ENCODE data around the gene CADPS2.

Gene CADPS2

DNA sequence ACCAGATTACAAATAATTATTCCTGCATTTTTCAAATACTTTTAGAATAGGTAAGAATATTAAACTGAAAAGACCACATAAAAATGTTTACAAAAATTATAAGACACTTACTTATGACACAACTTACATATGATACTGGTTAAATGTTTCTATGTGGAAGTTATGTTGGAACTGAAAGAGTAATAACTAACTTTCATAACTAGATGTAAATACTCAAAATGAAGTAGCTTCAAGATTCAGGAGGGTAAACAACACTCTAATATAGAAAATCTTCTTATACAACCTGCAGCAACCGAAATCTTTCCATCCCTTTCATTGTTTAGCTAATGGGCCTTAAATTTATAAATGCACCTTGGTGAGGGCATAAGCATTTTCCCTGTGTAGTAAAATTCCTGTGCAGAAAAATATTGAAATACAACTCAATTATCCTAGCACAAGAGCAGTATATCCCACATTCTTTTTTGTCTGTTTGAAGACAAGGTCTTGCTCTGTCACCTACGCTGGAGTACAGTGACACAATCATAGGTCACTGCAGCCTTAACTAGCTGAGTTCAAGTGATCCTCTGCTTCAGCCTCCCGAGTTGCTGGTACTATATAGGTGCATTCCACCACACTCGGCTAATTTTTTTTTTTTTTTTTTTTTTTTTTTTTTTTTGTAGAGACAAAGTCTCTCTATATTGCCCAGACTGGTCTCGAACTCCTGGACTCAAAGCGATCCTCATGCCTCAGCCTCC lies 168.7 kb downstream of the CADPS2 start:
- H3K4me3 ChIP-seq (ENCODE audit: low read depth, low read length): no peak overlapping the region
- no peaks in the 10 kb centered on the region for H3K27me3 ChIP-seq (ENCODE audit: control insufficient read depth, insufficient read depth, low read length)
- no peaks in the 10 kb centered on the region for H3K9me3 ChIP-seq (ENCODE audit: control insufficient read depth, insufficient read depth, low read length)
- no peak overlapping the region for H3K27ac ChIP-seq (ENCODE audit: low read depth, low read length)
- H3K36me3 ChIP-seq (ENCODE audit: control insufficient read depth, insufficient read depth, low read length): no peaks in the 10 kb centered on the region
- no peak overlapping the region for H3K9ac ChIP-seq (ENCODE audit: low read depth, low read length)
- peaks cover 16% of the 10 kb centered on the region for H3K4me1 ChIP-seq (ENCODE audit: control insufficient read depth, insufficient read depth, low read length)

DNA sequence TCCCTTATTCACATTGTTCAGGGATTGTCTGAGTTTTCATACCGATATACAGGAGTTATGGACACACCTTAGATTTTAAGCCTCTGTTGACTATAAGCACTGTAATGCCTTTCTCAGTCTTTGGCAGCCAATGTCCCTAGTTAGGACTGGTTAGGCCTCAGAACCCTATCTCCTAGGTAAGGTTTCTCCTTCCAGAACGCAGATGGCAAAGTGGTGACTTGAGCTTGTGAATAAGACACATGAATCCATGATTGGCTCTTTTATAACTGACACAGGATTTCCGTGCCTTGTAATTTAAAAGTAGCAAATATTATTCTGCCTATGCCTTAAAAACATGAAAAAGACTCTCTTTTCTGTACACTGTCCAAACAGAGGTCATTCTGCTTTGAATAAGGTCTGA lies 171.1 kb downstream of the CADPS2 start:
- H3K36me3 ChIP-seq (ENCODE audit: control insufficient read depth, insufficient read depth, low read length): no peaks in the 10 kb centered on the region
- H3K27me3 ChIP-seq (ENCODE audit: control insufficient read depth, insufficient read depth, low read length): no peaks in the 10 kb centered on the region
- H3K9ac ChIP-seq (ENCODE audit: low read depth, low read length): no peak overlapping the region
- H3K4me3 ChIP-seq (ENCODE audit: low read depth, low read length): no peak overlapping the region
- no peaks in the 10 kb centered on the region for H3K9me3 ChIP-seq (ENCODE audit: control insufficient read depth, insufficient read depth, low read length)
- peaks cover 16% of the 10 kb centered on the region for H3K4me1 ChIP-seq (ENCODE audit: control insufficient read depth, insufficient read depth, low read length)
- H3K27ac ChIP-seq (ENCODE audit: low read depth, low read length): no peak overlapping the region

DNA sequence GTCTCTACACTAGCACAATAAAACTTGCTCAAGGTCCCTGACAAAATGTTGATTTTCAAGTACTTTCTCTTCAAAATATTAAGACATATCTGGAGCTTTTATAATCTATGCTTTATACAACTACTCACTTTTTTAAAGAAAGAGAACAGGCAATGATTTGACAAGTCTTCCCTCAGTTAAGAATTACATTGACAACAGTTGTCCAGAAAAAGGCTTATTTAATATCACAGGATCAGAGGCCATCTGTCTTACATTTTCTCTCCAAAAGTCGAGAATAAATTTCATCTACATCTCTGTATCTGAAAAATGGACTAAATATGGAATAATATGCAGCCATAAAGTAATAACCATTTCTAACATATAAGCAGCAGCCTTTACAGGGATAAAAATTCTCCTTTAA lies 175.3 kb downstream of the CADPS2 start:
- Histone ChIP-seq H3K9me3 (ENCODE audit: control insufficient read depth, insufficient read depth, low read length) (no peaks in the 10 kb centered on the region), H3K36me3 (ENCODE audit: control insufficient read depth, insufficient read depth, low read length) (no peaks in the 10 kb centered on the region), H3K4me1 (ENCODE audit: control insufficient read depth, insufficient read depth, low read length) (no peaks in the 10 kb centered on the region), H3K9ac (ENCODE audit: low read depth, low read length) (no peak overlapping the region), H3K27ac (ENCODE audit: low read depth, low read length) (no peak overlapping the region), H3K4me3 (ENCODE audit: low read depth, low read length) (no peak overlapping the region), H3K27me3 (ENCODE audit: control insufficient read depth, insufficient read depth, low read length) (no peaks in the 10 kb centered on the region)

DNA sequence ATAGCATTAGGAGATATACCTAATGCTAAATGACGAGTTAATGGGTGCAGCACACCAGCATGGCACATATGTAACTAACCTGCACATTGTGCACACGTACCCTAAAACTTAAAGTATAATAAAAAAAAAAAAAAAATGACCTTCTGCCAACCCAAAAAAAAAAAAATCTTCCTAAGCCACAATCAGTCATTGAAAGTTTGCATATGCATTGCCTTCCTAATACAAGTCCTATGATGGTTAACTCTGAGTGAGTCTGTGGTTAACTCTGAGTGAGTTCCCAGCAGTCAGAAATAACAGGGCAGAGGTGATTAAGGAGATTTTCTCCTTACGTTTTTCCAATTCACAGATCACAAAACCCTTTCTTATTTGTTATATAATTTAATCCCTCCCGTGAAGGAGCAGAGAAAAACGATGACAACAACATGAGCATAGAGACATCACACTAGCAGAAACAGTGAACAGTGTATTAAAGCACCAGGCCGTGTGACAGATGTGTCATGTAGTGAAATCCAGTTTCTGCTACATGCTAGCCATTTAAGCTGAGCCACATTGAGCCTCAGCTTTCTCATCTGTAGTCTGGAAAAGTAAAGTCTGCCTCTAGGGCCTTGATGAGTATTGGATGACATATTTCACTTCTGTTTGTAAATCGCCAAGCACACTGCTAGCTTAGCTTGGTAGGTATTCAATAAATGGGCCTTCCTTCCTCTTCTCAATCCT lies 176.2 kb downstream of the CADPS2 start:
- Histone ChIP-seq H3K27me3 (ENCODE audit: control insufficient read depth, insufficient read depth, low read length) (no peaks in the 10 kb centered on the region), H3K4me3 (ENCODE audit: low read depth, low read length) (no peak overlapping the region), H3K9ac (ENCODE audit: low read depth, low read length) (no peak overlapping the region), H3K9me3 (ENCODE audit: control insufficient read depth, insufficient read depth, low read length) (no peaks in the 10 kb centered on the region), H3K36me3 (ENCODE audit: control insufficient read depth, insufficient read depth, low read length) (no peaks in the 10 kb centered on the region), H3K27ac (ENCODE audit: low read depth, low read length) (no peak overlapping the region), H3K4me1 (ENCODE audit: control insufficient read depth, insufficient read depth, low read length) (no peaks in the 10 kb centered on the region)

- Histone ChIP-seq H3K27ac (ENCODE audit: low read depth, low read length) (no peak overlapping the region), H3K4me1 (ENCODE audit: control insufficient read depth, insufficient read depth, low read length) (no peaks in the 10 kb centered on the region), H3K4me3 (ENCODE audit: low read depth, low read length) (no peak overlapping the region), H3K9me3 (ENCODE audit: control insufficient read depth, insufficient read depth, low read length) (no peaks in the 10 kb centered on the region), H3K36me3 (ENCODE audit: control insufficient read depth, insufficient read depth, low read length) (no peaks in the 10 kb centered on the region), H3K27me3 (ENCODE audit: control insufficient read depth, insufficient read depth, low read length) (no peaks in the 10 kb centered on the region), H3K9ac (ENCODE audit: low read depth, low read length) (no peak overlapping the region)
Observed at GRCh38 chr7:122706836-122707235, 179.4 kb downstream of the CADPS2 start.

GRCh38 chr7:122702872-122703510 lies 183.3 kb downstream of the CADPS2 start, which contains the start of gene RNF148:
Gene RNF148 (minus strand): TSS chr7:122702922. CDS start chr7:122702750, 172 bp downstream.
- 0 out of 2 replicates have a peak, but pooled peaks cover 3% of the 10 kb centered on the region for H3K4me1 ChIP-seq (ENCODE audit: control insufficient read depth, insufficient read depth, low read length)
- H3K27me3 ChIP-seq (ENCODE audit: control insufficient read depth, insufficient read depth, low read length): no peaks in the 10 kb centered on the region
- H3K4me3 ChIP-seq (ENCODE audit: low read depth, low read length): no peak within 1 kb of the TSS
- H3K36me3 ChIP-seq (ENCODE audit: control insufficient read depth, insufficient read depth, low read length): no peaks in the 10 kb centered on the region
- H3K27ac ChIP-seq (ENCODE audit: low read depth, low read length): no peak within 1 kb of the TSS
- no peak within 1 kb of the TSS for H3K9ac ChIP-seq (ENCODE audit: low read depth, low read length)
- H3K9me3 ChIP-seq (ENCODE audit: control insufficient read depth, insufficient read depth, low read length): no peaks in the 10 kb centered on the region

DNA sequence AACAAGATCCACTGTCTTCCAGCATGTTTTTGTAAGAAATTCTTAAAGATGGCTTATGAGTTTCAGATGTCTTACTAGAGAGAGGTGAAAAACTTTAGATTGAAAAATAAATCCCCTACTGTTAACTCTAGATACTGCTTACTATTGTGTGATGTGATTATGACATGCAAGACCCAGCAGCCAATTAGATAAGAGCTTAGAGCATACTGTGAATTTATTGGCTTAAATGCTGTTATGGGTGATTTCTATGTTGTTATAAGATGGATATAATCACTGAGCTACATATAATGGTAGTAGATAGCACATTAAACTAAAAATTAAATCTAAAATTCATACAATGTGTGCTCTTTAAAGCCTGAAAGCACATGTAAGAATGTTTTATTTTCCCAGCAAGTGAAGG lies 187.2 kb downstream of the CADPS2 start, which contains the start of gene RNF133:
Gene RNF133, minus strand, starts transcription at position 101 of the 400 bp plus-strand sequence. CDS start 199 bp downstream, outside the sequence.
- H3K27me3 ChIP-seq (ENCODE audit: control insufficient read depth, insufficient read depth, low read length): no peaks in the 10 kb centered on the region
- no peak within 1 kb of the TSS for H3K9ac ChIP-seq (ENCODE audit: low read depth, low read length)
- no peaks in the 10 kb centered on the region for H3K9me3 ChIP-seq (ENCODE audit: control insufficient read depth, insufficient read depth, low read length)
- no peak within 1 kb of the TSS for H3K4me3 ChIP-seq (ENCODE audit: low read depth, low read length)
- no peak within 1 kb of the TSS for H3K27ac ChIP-seq (ENCODE audit: low read depth, low read length)
- peaks cover 15% of the 10 kb centered on the region for H3K4me1 ChIP-seq (ENCODE audit: control insufficient read depth, insufficient read depth, low read length)
- no peaks in the 10 kb centered on the region for H3K36me3 ChIP-seq (ENCODE audit: control insufficient read depth, insufficient read depth, low read length)

DNA sequence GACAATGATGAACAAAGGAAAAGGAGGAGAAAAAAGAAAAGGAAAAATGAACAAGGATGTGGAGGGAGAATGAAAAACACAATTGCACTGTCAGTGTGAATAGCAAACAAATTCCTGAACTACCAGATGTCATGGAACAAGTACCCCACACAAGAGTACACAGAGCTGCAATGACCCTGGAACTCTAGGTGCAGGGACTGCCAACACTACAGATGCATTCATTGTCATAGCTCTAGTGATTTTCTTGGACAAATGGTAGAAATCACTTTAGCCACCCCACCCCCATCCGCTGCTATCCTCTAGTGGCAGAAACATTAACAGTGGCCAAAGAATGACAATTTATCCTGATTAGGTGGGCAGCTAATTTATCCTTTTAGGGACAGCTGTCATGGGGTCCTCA lies 190.4 kb downstream of the CADPS2 start:
- Histone ChIP-seq H3K9ac (ENCODE audit: low read depth, low read length) (no peak overlapping the region), H3K27me3 (ENCODE audit: control insufficient read depth, insufficient read depth, low read length) (no peaks in the 10 kb centered on the region)

DNA sequence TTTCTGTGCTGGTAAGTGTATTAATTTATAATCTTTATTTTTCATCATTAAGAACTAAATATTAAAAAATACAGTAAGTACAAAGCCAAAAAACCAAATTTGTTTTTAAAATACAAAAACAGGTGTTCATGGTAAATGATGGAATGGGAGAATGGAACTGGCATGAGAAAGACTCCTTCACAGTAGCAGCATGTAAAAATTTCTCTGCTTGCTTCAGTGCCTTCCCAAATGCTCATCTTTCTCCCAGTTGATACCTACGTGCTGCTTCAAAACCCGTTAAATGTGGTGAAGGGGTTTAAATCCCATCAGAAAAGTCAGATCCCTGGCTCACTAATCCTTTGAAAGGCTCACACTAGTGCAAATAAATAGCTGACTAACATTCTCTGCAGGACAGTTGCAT lies 191.6 kb downstream of the CADPS2 start:
- H3K27me3 ChIP-seq (ENCODE audit: control insufficient read depth, insufficient read depth, low read length): no peaks in the 10 kb centered on the region
- peaks cover 13% of the 10 kb centered on the region for H3K9me3 ChIP-seq (ENCODE audit: control insufficient read depth, insufficient read depth, low read length)
- no peak overlapping the region for H3K9ac ChIP-seq (ENCODE audit: low read depth, low read length)
- no peak overlapping the region for H3K27ac ChIP-seq (ENCODE audit: low read depth, low read length)
- no peak overlapping the region for H3K4me3 ChIP-seq (ENCODE audit: low read depth, low read length)
- H3K36me3 ChIP-seq (ENCODE audit: control insufficient read depth, insufficient read depth, low read length): no peaks in the 10 kb centered on the region
- H3K4me1 ChIP-seq (ENCODE audit: control insufficient read depth, insufficient read depth, low read length): peaks cover 13% of the 10 kb centered on the region

More for the DNA sequence above, 190.4 kb downstream of the CADPS2 start:
- H3K9me3 ChIP-seq (ENCODE audit: control insufficient read depth, insufficient read depth, low read length): peaks cover 13% of the 10 kb centered on the region
- H3K4me3 ChIP-seq (ENCODE audit: low read depth, low read length): no peak overlapping the region
- H3K27ac ChIP-seq (ENCODE audit: low read depth, low read length): no peak overlapping the region
- H3K4me1 ChIP-seq (ENCODE audit: control insufficient read depth, insufficient read depth, low read length): peaks cover 15% of the 10 kb centered on the region
- no peaks in the 10 kb centered on the region for H3K36me3 ChIP-seq (ENCODE audit: control insufficient read depth, insufficient read depth, low read length)

GRCh38 chr7:122692769-122693309 lies 193.4 kb downstream of the CADPS2 start:
- no peak overlapping the region for H3K4me3 ChIP-seq (ENCODE audit: low read depth, low read length)
- H3K4me1 ChIP-seq (ENCODE audit: control insufficient read depth, insufficient read depth, low read length): peaks cover 13% of the 10 kb centered on the region
- H3K36me3 ChIP-seq (ENCODE audit: control insufficient read depth, insufficient read depth, low read length): no peaks in the 10 kb centered on the region
- no peak overlapping the region for H3K9ac ChIP-seq (ENCODE audit: low read depth, low read length)
- H3K9me3 ChIP-seq (ENCODE audit: control insufficient read depth, insufficient read depth, low read length): peaks cover 13% of the 10 kb centered on the region
- no peaks in the 10 kb centered on the region for H3K27me3 ChIP-seq (ENCODE audit: control insufficient read depth, insufficient read depth, low read length)
- no peak overlapping the region for H3K27ac ChIP-seq (ENCODE audit: low read depth, low read length)

All from HUES48 (cell line).